Mononuclear cell (primary cell): ENCODE results near the gene SMIM15. TPM values are rescaled to one million over a fixed set of nuclear protein-coding genes. Genes with fewer than 3 reads are reported as not detected.

Experiments
- H3K27me3 ChIP-seq: 2 replicates; pipeline ENCODE4 v1.6.0; 2011; ENCODE audit warnings: low read length, control low read depth; ENCODE audit not compliant: insufficient read depth
- H3K4me1 ChIP-seq: 2 replicates; pipeline ENCODE4 v1.5.1; 2011; ENCODE audit warnings: mild to moderate bottlenecking, low read length, control low read depth; ENCODE audit not compliant: insufficient read depth
- H3K4me3 ChIP-seq: 2 replicates; pipeline ENCODE4 v1.5.1; 2011; ENCODE audit warnings: mild to moderate bottlenecking, low read length, moderate library complexity
- H3K9me3 ChIP-seq: 2 replicates; pipeline ENCODE4 v1.5.1; 2011; ENCODE audit warnings: low read depth, mild to moderate bottlenecking, control low read depth, low read length
- total RNA-seq: library from RNA; depleted of rRNA; stranded (reverse); fragments of >200 nt; gene quantifications from one replicate; pipeline ENCODE4 v1.2.3, GENCODE V29; 2012

The SMIM15 gene
- total RNA-seq, 1 donor, result 17.4 TPM

- Histone ChIP-seq H3K27me3 (no peaks in the 10 kb centered on the region), H3K4me3 (no peak overlapping the region), H3K9me3 (no peaks in the 10 kb centered on the region), H3K4me1 (no peaks in the 10 kb centered on the region)
Measured at GRCh38 chr5:61137835-61138234, 24.4 kb downstream of the SMIM15 start.

- Histone ChIP-seq H3K4me1 (no peaks in the 10 kb centered on the region), H3K4me3 (no peak overlapping the region), H3K27me3 (no peaks in the 10 kb centered on the region), H3K9me3 (no peaks in the 10 kb centered on the region)
Measured at GRCh38 chr5:61132559-61132958, 29.7 kb downstream of the SMIM15 start.

GRCh38 chr5:61130289-61130688 lies 32.0 kb downstream of the SMIM15 start:
- Histone ChIP-seq H3K27me3 (no peaks in the 10 kb centered on the region), H3K4me1 (no peaks in the 10 kb centered on the region), H3K9me3 (no peaks in the 10 kb centered on the region), H3K4me3 (no peak overlapping the region)

GRCh38 chr5:61123145-61123544 lies 39.1 kb downstream of the SMIM15 start:
- H3K4me3 ChIP-seq, result no peak overlapping the region

GRCh38 chr5:61120534-61120933 lies 41.7 kb downstream of the SMIM15 start:
- Histone ChIP-seq H3K4me1 (no peaks in the 10 kb centered on the region), H3K4me3 (no peak overlapping the region), H3K9me3 (no peaks in the 10 kb centered on the region), H3K27me3 (no peaks in the 10 kb centered on the region)

More at GRCh38 chr5:61123145-61123544, 39.1 kb downstream of the SMIM15 start:
- Histone ChIP-seq H3K9me3 (no peaks in the 10 kb centered on the region), H3K4me1 (no peaks in the 10 kb centered on the region), H3K27me3 (no peaks in the 10 kb centered on the region)

- H3K9me3 ChIP-seq, result peaks cover 2% of the 10 kb centered on the region
- H3K4me1 ChIP-seq, result no peaks in the 10 kb centered on the region
- H3K27me3 ChIP-seq, result no peaks in the 10 kb centered on the region
- no peak overlapping the region for H3K4me3 ChIP-seq
Measured at GRCh38 chr5:61119066-61119465, 43.2 kb downstream of the SMIM15 start.

- Histone ChIP-seq H3K27me3 (no peaks in the 10 kb centered on the region), H3K9me3 (peaks cover 11% of the 10 kb centered on the region), H3K4me1 (no peaks in the 10 kb centered on the region), H3K4me3 (no peak overlapping the region)
Measured at GRCh38 chr5:61115968-61116367, 46.3 kb downstream of the SMIM15 start.

GRCh38 chr5:61114441-61114840 lies 47.8 kb downstream of the SMIM15 start:
- H3K4me1 ChIP-seq, result no peaks in the 10 kb centered on the region
- no peaks in the 10 kb centered on the region for H3K27me3 ChIP-seq
- H3K4me3 ChIP-seq, result no peak overlapping the region
- H3K9me3 ChIP-seq, result peaks cover 11% of the 10 kb centered on the region

Other genes with a start within 250 kb of the SMIM15 start
- 15.6 TPM for gene ERCC8, start 217.4 kb downstream of the SMIM15 start, total RNA-seq
- gene NDUFAF2, start 217.3 kb downstream of the SMIM15 start, total RNA-seq, result 5.7 TPM
- gene ZSWIM6, start 169.8 kb upstream of the SMIM15 start, total RNA-seq, result 4.9 TPM